Measurements from ENCODE around the gene A3GALT2. TPM values are rescaled to one million over a fixed set of nuclear protein-coding genes. Genes with fewer than 3 reads are reported as not detected.

The A3GALT2 gene
- total and polyA plus RNA-seq, 9 of the 15 experiments (the other 6 are each of a cell fraction or from before 2014, with no cell fraction given) = not detected

- 83% methylated on average over 2 of the region's 2 CpGs for WGBS (ENCODE audit: insufficient coverage, low coverage, missing lambda C conversion rate)
- ATAC-seq (no peak), FAIRE-seq (no peak), DNase-seq (ENCODE audit: extremely low read depth in 1 of 4, low spot score in 3 of 4) (no peak)
- Histone ChIP-seq H3K79me2 (ENCODE audit: control insufficient read depth, insufficient read depth, low read length) (no peaks in the 10 kb centered on the region), H3K4me3 (no peak overlapping the region), H3K4me2 (ENCODE audit: insufficient read depth, low read length) (no peak overlapping the region), H3K9ac (ENCODE audit: insufficient read depth in 1 of 2, low read depth in 2 of 2, low read length in 2 of 2) (no peak overlapping the region), H4K20me1 (replicated peaks; ENCODE audit: control insufficient read depth, insufficient read depth, low read length) (peaks cover 11% of the 10 kb centered on the region; the same call in 1 of the 2 replicates), H3K36me3 (ENCODE audit: control insufficient read depth, insufficient read depth, low read length) (no peaks in the 10 kb centered on the region), H3K9me3 (replicated peaks; ENCODE audit: control insufficient read depth, insufficient read depth, low read depth, low read length) (no peaks in the 10 kb centered on the region), H3K27me3 (ENCODE audit: control insufficient read depth in 2 of 2, insufficient read depth in 2 of 2, low read length in 2 of 2) (no peaks in the 10 kb centered on the region), H3K27ac (ENCODE audit: extremely low read depth, low read depth, low read length) (no peak overlapping the region), H2AFZ (ENCODE audit: low read depth, low read length) (no peak overlapping the region), H3K4me1 (replicated peaks in 1 of 2; ENCODE audit: control insufficient read depth in 2 of 2, insufficient read depth in 2 of 2, low read length in 2 of 2) (peaks cover 2 to 18% of the 10 kb centered on the region in 2 experiments), H3K9me1 (ENCODE audit: control insufficient read depth, insufficient read depth, low read length) (no peaks in the 10 kb centered on the region)
- in situ Hi-C loops (cut with MboI) = no loop called here
- intact Hi-C loops (cut with micrococcal nuclease) = loop anchor here (10.0 kb wide), 1 partner anchor 225 kb away; no protein-coding TSS in a partner anchor
- no TSS peak for BruUV-seq (replicated peaks)
- ChIA-PET CTCF (ENCODE audit: low intra/inter-chr PET ratio) (no interaction called here), POLR2A (interaction anchor here (0.9 kb wide), 1 partner anchor 9 kb away, joined by 3 read pairs; no protein-coding TSS in a partner anchor)
- TF ChIP-seq PHF20 (IDR thresholded peaks at IDR 0.05; ENCODE audit: partially characterized antibody) (no peak), SREBF2 (CRISPR knock-in tag; IDR thresholded peaks at IDR 0.05) (no peak), BCOR (IDR thresholded peaks at IDR 0.05) (no peak), GTF3C2 (IDR thresholded peaks at IDR 0.05; ENCODE audit: borderline replicate concordance, extremely low read depth, insufficient read length) (no peak), ZNF57 (CRISPR knock-in tag; IDR thresholded peaks at IDR 0.05) (no peak), PCBP1 (IDR thresholded peaks at IDR 0.05; ENCODE audit: low read depth, low read length, poor library complexity, severe bottlenecking) (no peak), RBFOX2 (IDR thresholded peaks at IDR 0.05; ENCODE audit: low read depth, low read length) (no peak), ZNF143 (CRISPR knock-in tag; IDR thresholded peaks at IDR 0.05) (no peak), PATZ1 (CRISPR knock-in tag; IDR thresholded peaks at IDR 0.05; ENCODE audit: borderline replicate concordance) (no peak), NR2C1 (IDR thresholded peaks at IDR 0.05) (no peak), NR2C1 (tag; IDR thresholded peaks at IDR 0.05) (no peak), TCF7 (IDR thresholded peaks at IDR 0.05; ENCODE audit: borderline replicate concordance) (no peak), MYC (IDR thresholded peaks at IDR 0.05; ENCODE audit: low read depth, low read length) (no peak), MYC (CRISPR knock-in tag; IDR thresholded peaks at IDR 0.05; ENCODE audit: borderline replicate concordance, low read depth) (no peak), PHF21A (IDR thresholded peaks at IDR 0.05; ENCODE audit: borderline replicate concordance, low read depth) (no peak), WHSC1 (IDR thresholded peaks at IDR 0.05; ENCODE audit: low read length) (no peak)
Observed at GRCh38 chr1:33359931-33360330, 39.0 kb upstream of the A3GALT2 start.
